NCI-H2081 treated with DMSO at 0.1 percent for 48 hours (cell line): ENCODE data around the gene SLC25A12.

Source experiments
- DNase-seq: peaks from one replicate; lab custom pipeline; 2025; lab: John Stamatoyannopoulos, UW

The SLC25A12 gene

GRCh38 chr2:171889808-171890207 lies 4.2 kb downstream of the SLC25A12 start:
- DNase-seq = no peak

- no peak for DNase-seq
Measured at GRCh38 chr2:171889333-171889732, 4.7 kb downstream of the SLC25A12 start.

GRCh38 chr2:171883275-171883893 lies 10.7 kb downstream of the SLC25A12 start:
- no peak for DNase-seq

- no peak for DNase-seq
Measured at GRCh38 chr2:171882089-171882769, 11.8 kb downstream of the SLC25A12 start.

GRCh38 chr2:171880774-171881173 lies 13.3 kb downstream of the SLC25A12 start:
- DNase-seq = no peak

- no peak for DNase-seq
Measured at GRCh38 chr2:171879865-171880264, 14.2 kb downstream of the SLC25A12 start.

GRCh38 chr2:171878481-171878993 lies 15.5 kb downstream of the SLC25A12 start:
- no peak for DNase-seq

GRCh38 chr2:171874963-171875362 lies 19.1 kb downstream of the SLC25A12 start:
- DNase-seq = no peak

- no peak for DNase-seq
Measured at GRCh38 chr2:171874517-171874916, 19.5 kb downstream of the SLC25A12 start.

- DNase-seq = no peak
Measured at GRCh38 chr2:171864357-171864985, 29.6 kb downstream of the SLC25A12 start.

GRCh38 chr2:171862501-171862900 lies 31.5 kb downstream of the SLC25A12 start:
- no peak for DNase-seq

GRCh38 chr2:171858397-171858958 lies 35.6 kb downstream of the SLC25A12 start:
- no peak for DNase-seq

GRCh38 chr2:171855401-171855800 lies 38.6 kb downstream of the SLC25A12 start:
- DNase-seq = no peak

- DNase-seq = no peak
Measured at GRCh38 chr2:171852366-171852888, 41.6 kb downstream of the SLC25A12 start.

- DNase-seq = no peak
Measured at GRCh38 chr2:171847627-171848026, 46.4 kb downstream of the SLC25A12 start.

- DNase-seq = no peak
Measured at GRCh38 chr2:171846894-171847293, 47.1 kb downstream of the SLC25A12 start.

- DNase-seq = no peak
Measured at GRCh38 chr2:171841996-171842395, 52.0 kb downstream of the SLC25A12 start.

- DNase-seq = no peak
Measured at GRCh38 chr2:171837736-171838135, 56.3 kb downstream of the SLC25A12 start.

- no peak for DNase-seq
Measured at GRCh38 chr2:171836146-171836910, 57.7 kb downstream of the SLC25A12 start.

GRCh38 chr2:171835386-171835785 lies 58.7 kb downstream of the SLC25A12 start:
- no peak for DNase-seq

- no peak for DNase-seq
Measured at GRCh38 chr2:171834286-171834685, 59.8 kb downstream of the SLC25A12 start.

GRCh38 chr2:171832489-171832888 lies 61.6 kb downstream of the SLC25A12 start:
- DNase-seq = no peak
